ENCODE measurements around the gene ZNF480.
"Not testable (repeated sequence)": the region's sequence is repeated elsewhere in the genome, so short reads cannot be mapped to it uniquely, and the experiment has no call there.

The ZNF480 gene

GRCh38 chr19:52291781-52292180, 5.2 kb upstream of the ZNF480 start:
- no peak for DNase-seq
- H3K27me3 ChIP-seq (ENCODE audit: insufficient read depth, low read depth, severe bottlenecking) = no peaks in the 10 kb centered on the region
- no peak overlapping the region for H3K4me3 ChIP-seq (ENCODE audit: low read depth, low read length)
- peaks cover 53% of the 10 kb centered on the region for H3K36me3 ChIP-seq
- H3K27ac ChIP-seq = 0 out of 2 replicates have a peak overlapping the region, but pooled peaks have one; percentile 33
- H3K9me3 ChIP-seq (ENCODE audit: severe bottlenecking) = peaks cover 8% of the 10 kb centered on the region
- TF ChIP-seq CTCF (IDR thresholded peaks at IDR 0.05; ENCODE audit: low read depth, low read length) = no peak

DNA sequence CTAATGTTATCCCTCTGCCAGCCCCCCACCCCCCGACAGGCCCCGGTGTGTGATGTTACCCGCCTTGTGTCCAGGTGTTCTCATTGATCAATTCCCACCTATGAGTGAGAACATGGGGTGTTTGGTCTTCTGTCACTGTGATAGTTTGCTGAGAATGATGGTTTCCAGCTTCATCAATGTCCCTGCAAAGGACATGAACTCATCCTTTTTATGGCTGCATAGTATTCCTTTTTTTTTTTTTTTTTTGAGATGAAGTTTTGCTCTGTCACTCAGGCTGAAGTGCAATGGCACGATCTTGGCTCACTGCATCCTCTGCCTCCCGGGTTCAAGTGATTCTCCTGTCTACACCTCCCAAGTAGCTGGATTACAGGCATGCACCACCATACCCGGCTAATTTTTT, 4.0 kb upstream of the ZNF480 start:
- not testable (repeated sequence) for H3K27ac ChIP-seq; H3K9me3 ChIP-seq (ENCODE audit: severe bottlenecking); H3K4me3 ChIP-seq (ENCODE audit: low read depth, low read length); H3K27me3 ChIP-seq (ENCODE audit: insufficient read depth, low read depth, severe bottlenecking); DNase-seq
- peaks cover 47% of the 10 kb centered on the region for H3K36me3 ChIP-seq

DNA sequence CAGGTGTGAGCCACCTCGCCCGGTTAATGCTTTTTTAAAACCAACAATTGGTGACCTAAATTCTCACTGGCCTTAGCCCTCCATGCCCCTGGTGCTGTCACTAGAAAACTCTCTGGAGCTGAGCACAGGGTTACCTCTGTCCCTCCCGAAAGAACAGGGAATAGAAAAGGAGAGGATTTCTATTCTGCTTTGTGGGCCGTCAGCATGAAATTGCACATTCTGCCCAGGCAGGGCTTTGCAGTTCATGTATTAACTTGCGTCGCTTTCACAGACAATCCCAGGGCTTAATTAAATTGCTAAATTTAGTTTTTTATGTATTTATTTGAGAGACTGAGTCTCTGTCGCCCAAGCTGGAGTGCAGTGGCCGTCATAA, 583 bp upstream of the ZNF480 start:
- no peaks in the 10 kb centered on the region for H3K27me3 ChIP-seq (ENCODE audit: insufficient read depth, low read depth, severe bottlenecking)
- H3K27ac ChIP-seq = peak overlapping the region; percentile 69
- no peak for DNase-seq
- peaks cover 3% of the 10 kb centered on the region for H3K9me3 ChIP-seq (ENCODE audit: severe bottlenecking)
- H3K4me3 ChIP-seq (ENCODE audit: low read depth, low read length) = peak overlapping the region; percentile 82
- TF ChIP-seq CTCF (IDR thresholded peaks at IDR 0.05; ENCODE audit: low read depth, low read length) = no peak
- H3K36me3 ChIP-seq = peaks cover 41% of the 10 kb centered on the region

DNA sequence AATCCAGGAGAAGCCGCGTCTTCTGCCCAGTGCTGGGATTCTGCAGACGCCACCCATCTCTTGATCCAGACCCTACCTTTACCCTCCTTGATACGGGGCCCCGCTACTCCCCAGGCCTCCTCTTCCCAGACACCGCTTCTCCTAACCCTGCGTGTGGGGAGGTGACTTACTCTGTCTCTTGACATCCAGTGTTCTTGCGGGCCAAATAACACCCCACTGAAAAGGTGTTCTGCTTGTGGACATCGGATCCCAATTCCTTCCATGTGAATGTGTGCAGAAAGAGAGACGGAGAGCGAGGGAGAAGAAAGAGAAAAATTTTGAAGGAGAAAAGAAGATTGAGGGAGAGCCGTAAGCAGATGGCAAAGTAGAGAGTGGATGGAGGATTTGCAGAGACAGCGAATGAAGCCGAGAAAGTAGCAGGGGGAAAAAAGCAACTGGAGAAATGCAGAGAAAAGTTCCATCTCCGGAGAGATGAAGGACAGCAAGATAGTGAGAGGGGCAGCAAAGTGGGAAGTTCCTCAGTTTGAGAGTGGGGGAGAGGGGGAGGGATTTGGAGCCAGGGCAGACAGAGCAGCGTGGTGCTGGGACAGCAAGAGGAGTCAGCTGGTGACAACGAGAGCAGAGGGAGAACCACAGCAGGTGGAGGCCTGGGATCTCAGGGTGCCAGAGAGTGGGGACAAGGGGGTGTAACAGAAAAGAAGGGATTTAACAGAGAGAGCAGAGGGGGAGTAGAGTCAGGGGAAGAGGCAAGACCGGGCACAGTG, 814 bp downstream of the ZNF480 start:
- Histone ChIP-seq H3K27me3 (ENCODE audit: insufficient read depth, low read depth, severe bottlenecking) (no peaks in the 10 kb centered on the region), H3K9me3 (ENCODE audit: severe bottlenecking) (peaks cover under 1% of the 10 kb centered on the region), H3K27ac (peak overlapping the region; percentile 97), H3K4me3 (ENCODE audit: low read depth, low read length) (peak overlapping the region; percentile 100), H3K36me3 (peaks cover 36% of the 10 kb centered on the region)
- DNase-seq = peak; percentile 50
- no peak for TF ChIP-seq CTCF (IDR thresholded peaks at IDR 0.05; ENCODE audit: low read depth, low read length)

- Histone ChIP-seq H3K27me3 (ENCODE audit: insufficient read depth, low read depth, severe bottlenecking) (no peaks in the 10 kb centered on the region), H3K4me3 (ENCODE audit: low read depth, low read length) (no peak overlapping the region), H3K27ac (no peak overlapping the region), H3K36me3 (peaks cover 74% of the 10 kb centered on the region), H3K9me3 (ENCODE audit: severe bottlenecking) (peaks cover 10% of the 10 kb centered on the region)
- peak; percentile 20 for DNase-seq
- no peak for TF ChIP-seq CTCF (IDR thresholded peaks at IDR 0.05; ENCODE audit: low read depth, low read length)
Measured at GRCh38 chr19:52307275-52307674, 10.3 kb downstream of the ZNF480 start.

DNA sequence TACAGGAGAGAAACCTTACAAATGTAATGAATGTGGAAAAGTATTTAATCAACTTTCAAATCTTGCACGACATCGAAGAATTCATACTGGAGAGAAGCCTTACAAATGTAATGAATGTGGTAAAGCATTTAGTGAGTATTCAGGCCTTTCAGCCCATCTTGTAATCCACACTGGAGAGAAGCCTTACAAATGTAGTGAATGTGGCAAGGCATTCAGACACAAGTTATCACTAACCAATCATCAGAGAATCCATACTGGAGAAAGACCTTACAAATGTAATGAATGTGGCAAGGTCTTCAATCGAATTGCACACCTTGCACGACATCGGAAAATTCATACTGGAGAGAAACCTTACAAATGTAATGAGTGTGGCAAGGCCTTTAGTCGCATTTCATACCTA, 25.5 kb downstream of the ZNF480 start:
- H3K27me3 ChIP-seq (ENCODE audit: insufficient read depth, low read depth, severe bottlenecking) = no peaks in the 10 kb centered on the region
- no peak for TF ChIP-seq CTCF (IDR thresholded peaks at IDR 0.05; ENCODE audit: low read depth, low read length)
- no peak overlapping the region for H3K4me3 ChIP-seq (ENCODE audit: low read depth, low read length)
- peaks cover 69% of the 10 kb centered on the region for H3K36me3 ChIP-seq
- DNase-seq = no peak
- H3K9me3 ChIP-seq (ENCODE audit: severe bottlenecking) = peaks cover 51% of the 10 kb centered on the region
- H3K27ac ChIP-seq = no peak overlapping the region
